Lower leg skin (tissue), 3 donors: ENCODE measurements around the gene FOXD4L6.
"Not testable (repeated sequence)": the region's sequence is repeated elsewhere in the genome, so short reads cannot be mapped to it uniquely, and the experiment has no call there.

Experiments used
- CTCF ChIP-seq, 3 donors: fragments of 450-650 bp; IDR thresholded peaks; one replicate each; pipeline ENCODE4 v1.5.1; 2016; ENCODE audit warnings: antibody characterized with exemption in 3 of 3, mild to moderate bottlenecking in 3 of 3, moderate library complexity in 2 of 3
- POLR2A ChIP-seq, 2 donors: fragments of 450-650 bp; IDR thresholded peaks; one replicate each; pipeline ENCODE4 v1.6.1; 2016 to 2017; ENCODE audit warnings: antibody characterized with exemption in 2 of 2, mild to moderate bottlenecking in 1 of 2, moderate library complexity in 1 of 2

- not testable (repeated sequence) for TF ChIP-seq CTCF, POLR2A (IDR thresholded peaks at IDR 0.05)
These were observed 50.9 kb downstream of the FOXD4L6 start for GRCh38 chr9:41077586-41077985.
